Activated CD4-positive, alpha-beta T cell treated with anti-CD3 and anti-CD28 coated beads, Interleukin-2, amount 10 ng/mL, durations not matched to agents 7 days and 5 days (primary cell): ENCODE data around the gene SPON2. TPM values are rescaled to one million over a fixed set of nuclear protein-coding genes. Genes with fewer than 3 reads are reported as not detected.

Experiments
- CTCF ChIA-PET: fragments of 350-600 bp; sonication (Branson Sonifier 250); formaldehyde crosslinking; loops from one replicate; lab custom pipeline; 2021; ENCODE audit warnings: antibody characterized with exemption; lab: Charles Lee
- POLR2A ChIA-PET: fragments of 350-600 bp; sonication (Branson Sonifier 250); formaldehyde crosslinking; loops from one replicate; lab custom pipeline; 2021; ENCODE audit warnings: antibody characterized with exemption; lab: Charles Lee
- DNase-seq: peaks from one replicate; pipeline ENCODE4 v3.0.0-alpha.2; 2020
- H3K27ac Mint-ChIP-seq: one replicate; pipeline ENCODE4 v1.8.0; 2021; ENCODE audit warnings: mild to moderate bottlenecking, moderate library complexity, mixed read lengths
- H3K27me3 Mint-ChIP-seq: one replicate; pipeline ENCODE4 v1.8.0; 2021; ENCODE audit warnings: mixed read lengths
- H3K36me3 Mint-ChIP-seq: one replicate; pipeline ENCODE4 v1.8.0; 2021; ENCODE audit warnings: low read depth, mixed read lengths
- H3K4me1 Mint-ChIP-seq: one replicate; pipeline ENCODE4 v1.8.0; 2021; ENCODE audit warnings: mixed read lengths
- H3K4me3 Mint-ChIP-seq: one replicate; pipeline ENCODE4 v1.8.0; 2021; ENCODE audit warnings: mild to moderate bottlenecking, moderate library complexity, mixed read lengths
- H3K9me3 Mint-ChIP-seq: one replicate; pipeline ENCODE4 v1.8.0; 2021; ENCODE audit warnings: mixed read lengths
- total RNA-seq, 2 experiments: library from RNA; stranded (reverse); gene quantifications; one replicate each; pipeline ENCODE4 v1.2.3, GENCODE V29; 2021

SPON2 gene
- total RNA-seq, 2 experiments from 2014 or later = 21.5 to 28.3 TPM

- POLR2A ChIA-PET = interaction anchor here (0.9 kb wide), 1 partner anchor 11 kb away, joined by 3 read pairs; no protein-coding TSS in a partner anchor
- H3K27ac Mint-ChIP-seq = peak overlapping the region; percentile 7
- peaks cover 25% of the 10 kb centered on the region for H3K9me3 Mint-ChIP-seq
These were observed 11.8 kb upstream of the SPON2 start for GRCh38 chr4:1183985-1184773.

GRCh38 chr4:1182313-1182712, 9.9 kb upstream of the SPON2 start:
- Mint-ChIP-seq H3K27ac (no peak overlapping the region), H3K9me3 (peaks cover 25% of the 10 kb centered on the region), H3K4me3 (no peak overlapping the region), H3K36me3 (peaks cover 43% of the 10 kb centered on the region), H3K4me1 (peaks cover 50% of the 10 kb centered on the region), H3K27me3 (peaks cover 6% of the 10 kb centered on the region)
- DNase-seq = no peak
- ChIA-PET POLR2A (no interaction called here), CTCF (interaction anchor here (1.1 to 2.2 kb wide), 3 partner anchors 10 to 35 kb away, joined by 4 to 7 read pairs (median 4); no protein-coding TSS in a partner anchor)

More at GRCh38 chr4:1183985-1184773, 11.8 kb upstream of the SPON2 start:
- peaks cover 47% of the 10 kb centered on the region for H3K36me3 Mint-ChIP-seq
- H3K27me3 Mint-ChIP-seq = peaks cover 6% of the 10 kb centered on the region
- H3K4me1 Mint-ChIP-seq = peaks cover 56% of the 10 kb centered on the region
- peak overlapping the region; percentile 3 for H3K4me3 Mint-ChIP-seq
- CTCF ChIA-PET = interaction anchor here (0.6 to 2.4 kb wide), 7 partner anchors 8 to 246 kb away, joined by 3 to 12 read pairs (median 4); no protein-coding TSS in a partner anchor
- no peak for DNase-seq

GRCh38 chr4:1180663-1181062, 8.3 kb upstream of the SPON2 start:
- CTCF ChIA-PET = interaction anchor here (1.7 kb wide), 1 partner anchor 12 kb away, joined by 9 read pairs; no protein-coding TSS in a partner anchor
- H3K4me1 Mint-ChIP-seq = peaks cover 40% of the 10 kb centered on the region
- no peak for DNase-seq
- peaks cover 25% of the 10 kb centered on the region for H3K9me3 Mint-ChIP-seq
- POLR2A ChIA-PET = no interaction called here
- peaks cover 41% of the 10 kb centered on the region for H3K36me3 Mint-ChIP-seq
- H3K27me3 Mint-ChIP-seq = peaks cover 6% of the 10 kb centered on the region
- H3K27ac Mint-ChIP-seq = no peak overlapping the region
- H3K4me3 Mint-ChIP-seq = no peak overlapping the region

GRCh38 chr4:1179976-1180375, 7.6 kb upstream of the SPON2 start:
- H3K4me1 Mint-ChIP-seq = peaks cover 39% of the 10 kb centered on the region
- CTCF ChIA-PET = interaction anchor here (0.6 to 1.9 kb wide), 3 partner anchors 11 to 488 kb away, joined by 4 to 9 read pairs (median 5); no protein-coding TSS in a partner anchor
- peaks cover 6% of the 10 kb centered on the region for H3K27me3 Mint-ChIP-seq
- POLR2A ChIA-PET = interaction anchor here (0.8 kb wide), 1 partner anchor 8 kb away, joined by 13 read pairs; no protein-coding TSS in a partner anchor
- H3K36me3 Mint-ChIP-seq = peaks cover 41% of the 10 kb centered on the region
- no peak overlapping the region for H3K4me3 Mint-ChIP-seq
- H3K27ac Mint-ChIP-seq = no peak overlapping the region
- no peak for DNase-seq
- H3K9me3 Mint-ChIP-seq = peaks cover 25% of the 10 kb centered on the region

- Mint-ChIP-seq H3K9me3 (peaks cover 25% of the 10 kb centered on the region), H3K27me3 (peaks cover 6% of the 10 kb centered on the region), H3K27ac (no peak overlapping the region), H3K4me3 (no peak overlapping the region), H3K4me1 (peaks cover 34% of the 10 kb centered on the region), H3K36me3 (peaks cover 39% of the 10 kb centered on the region)
- POLR2A ChIA-PET = no interaction called here
- no peak for DNase-seq
- CTCF ChIA-PET = interaction anchor here (1.9 kb wide), 1 partner anchor 89 kb away, joined by 5 read pairs; no protein-coding TSS in a partner anchor
These were observed 6.7 kb upstream of the SPON2 start for GRCh38 chr4:1179089-1179441.

- Mint-ChIP-seq H3K27ac (no peak overlapping the region), H3K9me3 (peaks cover 25% of the 10 kb centered on the region), H3K27me3 (peaks cover 11% of the 10 kb centered on the region), H3K36me3 (peaks cover 39% of the 10 kb centered on the region), H3K4me3 (no peak overlapping the region), H3K4me1 (peaks cover 28% of the 10 kb centered on the region)
- POLR2A ChIA-PET = no interaction called here
- no peak for DNase-seq
- CTCF ChIA-PET = interaction anchor here (0.7 to 1.9 kb wide), 2 partner anchors 20 to 90 kb away, joined by 3 to 5 read pairs; no protein-coding TSS in a partner anchor
These were observed 6.1 kb upstream of the SPON2 start for GRCh38 chr4:1178300-1179088.

- Mint-ChIP-seq H3K4me3 (no peak overlapping the region), H3K4me1 (peaks cover 18% of the 10 kb centered on the region), H3K27ac (no peak overlapping the region), H3K36me3 (peaks cover 32% of the 10 kb centered on the region), H3K9me3 (peaks cover 23% of the 10 kb centered on the region), H3K27me3 (peaks cover 18% of the 10 kb centered on the region)
- CTCF ChIA-PET = no interaction called here
- no peak for DNase-seq
- POLR2A ChIA-PET = no interaction called here
These were observed 5.1 kb upstream of the SPON2 start for GRCh38 chr4:1177274-1178141.

- no peak overlapping the region for H3K4me3 Mint-ChIP-seq
- peaks cover 18% of the 10 kb centered on the region for H3K27me3 Mint-ChIP-seq
- H3K27ac Mint-ChIP-seq = no peak overlapping the region
- peaks cover 17% of the 10 kb centered on the region for H3K9me3 Mint-ChIP-seq
- ChIA-PET CTCF (interaction anchor here (1.7 kb wide), 1 partner anchor 8 kb away, joined by 4 read pairs; no protein-coding TSS in a partner anchor), POLR2A (no interaction called here)
- DNase-seq = no peak
- peaks cover 23% of the 10 kb centered on the region for H3K36me3 Mint-ChIP-seq
- H3K4me1 Mint-ChIP-seq = peaks cover 14% of the 10 kb centered on the region
These were observed 4.3 kb upstream of the SPON2 start for GRCh38 chr4:1176398-1177273.

GRCh38 chr4:1175635-1176229, 3.3 kb upstream of the SPON2 start:
- H3K27me3 Mint-ChIP-seq = peaks cover 18% of the 10 kb centered on the region
- H3K27ac Mint-ChIP-seq = no peak overlapping the region
- no peak for DNase-seq
- H3K4me1 Mint-ChIP-seq = peaks cover 11% of the 10 kb centered on the region
- POLR2A ChIA-PET = no interaction called here
- no peak overlapping the region for H3K4me3 Mint-ChIP-seq
- H3K36me3 Mint-ChIP-seq = peaks cover 16% of the 10 kb centered on the region
- CTCF ChIA-PET = interaction anchor here (1.1 to 1.7 kb wide), 4 partner anchors 9 to 45 kb away, joined by 3 to 4 read pairs (median 4); no protein-coding TSS in a partner anchor
- peaks cover 11% of the 10 kb centered on the region for H3K9me3 Mint-ChIP-seq

- POLR2A ChIA-PET = no interaction called here
- Mint-ChIP-seq H3K4me1 (peaks cover 12% of the 10 kb centered on the region), H3K27me3 (peaks cover 20% of the 10 kb centered on the region), H3K9me3 (peaks cover 4% of the 10 kb centered on the region), H3K27ac (no peak overlapping the region), H3K4me3 (no peak overlapping the region), H3K36me3 (peaks cover 9% of the 10 kb centered on the region)
- CTCF ChIA-PET = interaction anchor here (1.1 to 1.7 kb wide), 4 partner anchors 9 to 44 kb away, joined by 3 to 4 read pairs (median 4); no protein-coding TSS in a partner anchor
- DNase-seq = no peak
These were observed 2.7 kb upstream of the SPON2 start for GRCh38 chr4:1174941-1175634.
